NK-92 treated with Interleukin-12 subunit alpha and Interleukin-12 subunit beta, amount 100 ng/mL, for 24 hours (cell line): ENCODE data around the gene GLYR1.

Source experiments
- DNase-seq: peaks from one replicate; lab custom pipeline; 2025; lab: John Stamatoyannopoulos, UW

Gene GLYR1

GRCh38 chr16:4879049-4879448 lies 32.0 kb upstream of the GLYR1 start:
- no peak for DNase-seq

GRCh38 chr16:4877380-4877685 lies 30.2 kb upstream of the GLYR1 start:
- DNase-seq = no peak

GRCh38 chr16:4876646-4877379 lies 29.7 kb upstream of the GLYR1 start:
- DNase-seq = no peak

- no peak for DNase-seq
These were observed 27.6 kb upstream of the GLYR1 start for GRCh38 chr16:4874666-4875065.

GRCh38 chr16:4873091-4873490 lies 26.0 kb upstream of the GLYR1 start:
- no peak for DNase-seq

- no peak for DNase-seq
These were observed 24.0 kb upstream of the GLYR1 start for GRCh38 chr16:4871071-4871470.

GRCh38 chr16:4870138-4870671 lies 23.1 kb upstream of the GLYR1 start:
- DNase-seq = no peak

- no peak for DNase-seq
These were observed 22.2 kb upstream of the GLYR1 start for GRCh38 chr16:4869147-4869805.

GRCh38 chr16:4868535-4868934 lies 21.4 kb upstream of the GLYR1 start:
- DNase-seq = no peak

GRCh38 chr16:4868026-4868425 lies 20.9 kb upstream of the GLYR1 start:
- no peak for DNase-seq

- DNase-seq = no peak
These were observed 19.5 kb upstream of the GLYR1 start for GRCh38 chr16:4866586-4866985.

GRCh38 chr16:4865231-4865860 lies 18.3 kb upstream of the GLYR1 start:
- DNase-seq = no peak

- DNase-seq = no peak
These were observed 17.6 kb upstream of the GLYR1 start for GRCh38 chr16:4864728-4865127.

- no peak for DNase-seq
These were observed 15.6 kb upstream of the GLYR1 start for GRCh38 chr16:4862639-4863038.

- no peak for DNase-seq
These were observed 13.7 kb upstream of the GLYR1 start for GRCh38 chr16:4860727-4861342.

GRCh38 chr16:4859900-4860255 lies 12.8 kb upstream of the GLYR1 start:
- no peak for DNase-seq

GRCh38 chr16:4859190-4859899 lies 12.3 kb upstream of the GLYR1 start:
- no peak for DNase-seq

GRCh38 chr16:4855804-4856203 lies 8.7 kb upstream of the GLYR1 start:
- DNase-seq = no peak

GRCh38 chr16:4855371-4855770 lies 8.3 kb upstream of the GLYR1 start:
- DNase-seq = no peak

- no peak for DNase-seq
These were observed 5.3 kb upstream of the GLYR1 start for GRCh38 chr16:4852221-4852872.

- no peak for DNase-seq
These were observed 3.1 kb upstream of the GLYR1 start for GRCh38 chr16:4850211-4850610.
